Omental fat pad (tissue), 4 donors: ENCODE measurements around the gene C11orf68. TPM values are rescaled to one million over a fixed set of nuclear protein-coding genes. Genes with fewer than 3 reads are reported as not detected.

ENCODE experiments used
- ATAC-seq: fragments of 150-250 bp; one replicate; pipeline ENCODE4 v1.9.1; 2016; ENCODE audit warnings: mild to moderate bottlenecking, moderate library complexity; ENCODE audit not compliant: low FRiP score
- DNase-seq: peaks from one replicate; pipeline ENCODE4 v3.0.0-alpha.2; 2019; ENCODE audit warnings: low spot score
- total RNA-seq, 4 donors: library from RNA; depleted of rRNA; stranded (reverse); fragments of >200 nt; gene quantifications; one replicate each; pipeline ENCODE4 v1.1.0, GENCODE V29; 2016
- TF ChIP-seq, protein P1 (sequence below), 3 donors: fragments of 450-650 bp; IDR thresholded peaks; one replicate each; pipeline ENCODE4 v1.5.1; 2016 to 2017; ENCODE audit warnings: antibody characterized with exemption in 3 of 3, mild to moderate bottlenecking in 3 of 3, moderate library complexity in 2 of 3

C11orf68 gene
- total RNA-seq, 4 donors from 2014 or later, result 14.0 to 18.8 (median 17.5) TPM

GRCh38 chr11:65927904-65928397 is 9.1 kb upstream of the C11orf68 start:
- ATAC-seq, result no peak
- DNase-seq, result no peak
- TF ChIP-seq, protein P1, sequence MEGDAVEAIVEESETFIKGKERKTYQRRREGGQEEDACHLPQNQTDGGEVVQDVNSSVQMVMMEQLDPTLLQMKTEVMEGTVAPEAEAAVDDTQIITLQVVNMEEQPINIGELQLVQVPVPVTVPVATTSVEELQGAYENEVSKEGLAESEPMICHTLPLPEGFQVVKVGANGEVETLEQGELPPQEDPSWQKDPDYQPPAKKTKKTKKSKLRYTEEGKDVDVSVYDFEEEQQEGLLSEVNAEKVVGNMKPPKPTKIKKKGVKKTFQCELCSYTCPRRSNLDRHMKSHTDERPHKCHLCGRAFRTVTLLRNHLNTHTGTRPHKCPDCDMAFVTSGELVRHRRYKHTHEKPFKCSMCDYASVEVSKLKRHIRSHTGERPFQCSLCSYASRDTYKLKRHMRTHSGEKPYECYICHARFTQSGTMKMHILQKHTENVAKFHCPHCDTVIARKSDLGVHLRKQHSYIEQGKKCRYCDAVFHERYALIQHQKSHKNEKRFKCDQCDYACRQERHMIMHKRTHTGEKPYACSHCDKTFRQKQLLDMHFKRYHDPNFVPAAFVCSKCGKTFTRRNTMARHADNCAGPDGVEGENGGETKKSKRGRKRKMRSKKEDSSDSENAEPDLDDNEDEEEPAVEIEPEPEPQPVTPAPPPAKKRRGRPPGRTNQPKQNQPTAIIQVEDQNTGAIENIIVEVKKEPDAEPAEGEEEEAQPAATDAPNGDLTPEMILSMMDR (IDR thresholded peaks at IDR 0.05), result no peak

DNA sequence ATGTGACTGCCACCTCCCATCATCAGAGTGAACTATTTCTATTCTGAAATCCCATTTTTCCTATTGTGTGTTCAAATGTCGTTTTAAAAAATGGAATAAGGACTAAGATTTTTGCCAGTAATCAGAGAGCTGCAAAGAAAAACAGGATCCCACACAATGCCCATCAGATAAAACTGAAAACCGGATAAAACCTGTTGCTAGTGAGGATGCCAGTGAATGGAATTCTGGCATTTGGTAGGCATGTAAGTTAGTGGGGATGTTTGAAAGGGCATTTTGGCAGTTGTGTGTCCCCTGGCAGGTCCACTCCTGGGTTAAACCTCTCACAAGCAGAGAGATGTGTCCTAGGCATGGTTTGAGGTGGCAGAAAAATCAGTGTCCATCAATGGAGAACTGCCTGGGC is 6.5 kb upstream of the C11orf68 start:
- ATAC-seq (no peak), DNase-seq (no peak)
- TF ChIP-seq, protein P1 (IDR thresholded peaks at IDR 0.05), result no peak

GRCh38 chr11:65922565-65922964 is 3.7 kb upstream of the C11orf68 start:
- ATAC-seq (no peak), DNase-seq (no peak)
- TF ChIP-seq, protein P1 (IDR thresholded peaks at IDR 0.05), result no peak

DNA sequence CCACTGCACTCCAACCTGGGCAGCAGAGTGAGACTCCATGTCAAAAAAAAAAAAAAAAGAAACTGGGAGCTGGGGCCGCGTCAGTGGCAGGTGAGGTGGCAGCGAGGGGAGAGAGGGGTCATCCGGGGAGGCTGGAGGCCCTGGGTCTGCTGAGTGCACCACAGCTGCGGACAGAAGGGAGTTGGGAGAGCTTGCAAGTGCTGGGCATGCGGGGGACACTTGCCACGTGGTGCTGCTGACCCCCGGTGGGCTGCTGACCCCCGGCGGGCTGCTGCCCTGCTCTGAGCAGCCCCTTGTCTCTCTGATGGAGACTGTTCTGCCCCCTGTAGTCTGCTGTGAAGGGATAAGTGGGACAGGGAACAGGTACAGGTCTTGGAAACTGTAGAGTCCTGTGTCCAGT is 3.0 kb upstream of the C11orf68 start:
- TF ChIP-seq, protein P1 (IDR thresholded peaks at IDR 0.05), result no peak
- ATAC-seq (no peak), DNase-seq (no peak)

DNA sequence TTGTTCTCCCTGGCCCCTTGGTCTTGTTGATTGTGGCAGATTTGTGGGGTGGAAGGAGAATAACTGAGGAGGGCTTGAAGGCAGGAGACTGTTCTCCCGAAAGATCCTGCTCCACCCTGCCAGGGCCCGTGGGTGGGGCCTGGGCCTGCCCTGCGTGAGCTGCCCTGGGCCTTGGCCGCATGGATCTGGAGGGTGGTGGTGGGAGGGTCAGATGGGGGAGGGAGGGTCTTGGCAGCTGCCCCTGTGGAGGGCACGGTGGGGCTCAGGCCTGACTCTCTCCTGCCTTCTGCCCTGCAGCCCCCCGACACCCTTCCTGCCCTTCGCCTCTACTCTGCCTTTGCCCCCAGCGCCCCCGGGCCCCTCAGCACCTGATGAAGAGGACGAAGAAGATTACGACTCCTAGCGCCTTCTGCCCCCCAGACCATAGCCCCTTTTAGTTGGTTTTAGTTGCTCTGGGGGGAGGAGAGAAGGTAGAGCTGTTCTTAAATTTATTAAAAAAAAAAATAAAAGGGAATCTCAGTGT is 2.2 kb upstream of the C11orf68 start:
- TF ChIP-seq, protein P1 (IDR thresholded peaks at IDR 0.05), result no peak
- ATAC-seq, result no peak
- no peak for DNase-seq

DNA sequence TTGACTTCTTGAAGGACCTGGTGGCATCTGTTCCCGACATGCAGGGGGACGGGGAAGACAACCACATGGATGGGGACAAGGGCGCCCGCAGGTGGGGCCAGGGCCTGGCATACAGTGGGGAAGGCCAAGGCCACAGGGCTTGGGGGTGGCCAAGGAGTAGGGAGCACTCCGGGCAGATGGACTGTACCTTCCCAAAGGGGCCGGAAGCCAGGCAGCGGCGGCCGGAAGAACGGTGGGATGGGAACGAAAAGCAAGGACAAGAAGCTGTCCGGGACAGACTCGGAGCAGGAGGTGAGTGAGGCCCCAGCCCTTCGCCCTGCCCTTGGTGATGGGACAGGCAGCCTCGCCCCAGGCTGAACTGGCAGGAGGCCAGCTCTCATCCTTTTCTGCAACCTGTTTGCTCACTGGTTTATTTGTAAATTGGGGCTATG is 1.5 kb upstream of the C11orf68 start:
- DNase-seq, result no peak
- TF ChIP-seq, protein P1 (IDR thresholded peaks at IDR 0.05), result no peak
- ATAC-seq, result no peak

DNA sequence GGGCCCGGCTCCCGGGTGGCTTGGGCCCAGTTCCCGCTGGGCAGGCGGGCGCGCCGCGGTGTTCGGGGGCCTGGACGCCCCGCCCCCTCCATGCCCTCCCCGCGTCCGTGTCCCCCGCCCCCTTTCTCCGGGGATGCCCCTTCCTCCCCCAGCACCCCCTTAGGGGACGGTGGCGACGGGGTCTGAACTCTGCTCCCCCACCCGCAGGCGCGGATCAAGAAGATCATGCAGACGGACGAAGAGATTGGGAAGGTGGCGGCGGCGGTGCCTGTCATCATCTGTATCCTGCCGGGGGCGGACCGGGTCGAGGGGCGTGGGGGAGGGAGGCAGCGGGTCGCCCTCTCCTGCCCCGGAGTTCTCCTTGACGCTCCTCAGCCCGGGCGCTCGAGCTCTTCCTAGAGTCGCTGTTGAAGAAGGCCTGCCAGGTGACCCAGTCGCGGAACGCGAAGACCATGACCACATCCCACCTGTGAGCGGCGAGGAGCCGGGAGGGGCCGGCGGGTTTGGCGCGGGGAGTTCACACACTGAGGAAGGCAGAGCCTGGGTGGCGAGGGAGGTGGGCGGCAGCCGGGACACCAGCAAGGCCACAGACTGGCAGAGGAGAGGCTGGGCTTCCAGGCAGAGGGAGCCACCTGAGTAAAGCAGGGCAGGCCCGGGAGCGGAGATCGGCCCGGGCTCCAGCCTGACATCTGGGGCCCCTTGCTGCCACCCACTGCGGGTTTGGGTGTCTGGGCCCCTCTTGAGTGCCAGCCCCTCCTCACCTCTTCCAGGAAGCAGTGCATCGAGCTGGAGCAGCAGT is 910 bp upstream of the C11orf68 start:
- TF ChIP-seq, protein P1 (IDR thresholded peaks at IDR 0.05), result no peak
- DNase-seq (no peak), ATAC-seq (peak; percentile 11)
